Skin of body (tissue), 2 donors: ENCODE results near the gene NXF2. TPM values are rescaled to one million over a fixed set of nuclear protein-coding genes. Genes with fewer than 3 reads are reported as not detected.
"Not testable (repeated sequence)": the region's sequence is repeated elsewhere in the genome, so short reads cannot be mapped to it uniquely, and the experiment has no call there.

Source experiments
- DNase-seq: peaks from one replicate; lab custom pipeline; 2025; lab: John Stamatoyannopoulos, UW
- total RNA-seq: library from RNA; depleted of rRNA; stranded (reverse); fragments of >200 nt; gene quantifications from one replicate; pipeline ENCODE4 v1.2.3, GENCODE V29; 2014

Gene NXF2
- not detected for total RNA-seq

DNA sequence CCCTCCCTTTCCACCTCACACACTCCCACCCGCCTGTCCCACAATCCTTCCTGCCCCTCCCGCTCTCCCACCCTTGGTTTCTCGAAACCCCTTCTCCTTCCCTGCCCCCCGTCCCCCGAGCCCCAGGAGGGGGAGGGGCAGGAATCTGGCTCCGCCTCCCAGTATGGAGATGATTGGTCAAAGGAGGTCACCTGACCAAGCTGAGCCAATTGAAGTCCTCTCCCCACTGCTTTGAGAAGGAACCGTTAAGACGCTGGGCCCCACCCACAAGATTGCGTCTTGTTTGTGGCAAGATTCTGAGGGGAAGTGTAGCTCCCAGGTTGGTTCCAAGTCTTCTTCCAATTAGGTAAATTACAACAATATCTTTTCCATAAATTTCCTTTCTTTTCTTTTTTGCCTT, at the start of gene NXF2:
Gene NXF2, plus strand, starts transcription at position 275 of the 400 bp plus-strand sequence. CDS start 59,912 bp downstream, outside the sequence.
- not testable (repeated sequence) for DNase-seq

GRCh38 chrX:102207940-102208339, 39.0 kb upstream of the NXF2 start:
- DNase-seq: not testable (repeated sequence)

- not testable (repeated sequence) for DNase-seq
Measured at GRCh38 chrX:102214986-102215385, 32.0 kb upstream of the NXF2 start, which contains the start of gene TCP11X1. Gene TCP11X1 (plus strand): TSS chrX:102215301.

- not testable (repeated sequence) for DNase-seq
Measured at GRCh38 chrX:102216497-102216896, 30.5 kb upstream of the NXF2 start.

DNA sequence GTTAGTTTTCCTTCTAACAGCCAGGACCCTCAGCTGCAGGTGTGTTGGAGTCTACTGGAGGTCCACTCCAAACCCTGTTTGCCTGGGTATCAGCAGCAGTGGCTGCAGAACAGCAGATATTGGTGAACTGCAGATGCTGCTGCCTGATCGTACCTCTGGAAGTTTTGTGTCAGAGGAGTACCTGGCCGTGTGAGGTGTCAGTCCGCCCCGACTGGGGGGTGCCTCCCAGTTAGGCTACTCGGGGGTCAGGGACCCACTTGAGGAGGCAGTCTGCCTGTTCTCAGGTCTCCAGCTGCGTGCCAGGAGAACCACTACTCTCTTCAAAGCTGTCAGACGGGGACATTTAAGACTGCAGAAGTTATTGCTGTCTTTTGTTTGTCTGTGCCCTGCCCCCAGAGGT, 11.3 kb upstream of the NXF2 start:
- DNase-seq: not testable (repeated sequence)

DNA sequence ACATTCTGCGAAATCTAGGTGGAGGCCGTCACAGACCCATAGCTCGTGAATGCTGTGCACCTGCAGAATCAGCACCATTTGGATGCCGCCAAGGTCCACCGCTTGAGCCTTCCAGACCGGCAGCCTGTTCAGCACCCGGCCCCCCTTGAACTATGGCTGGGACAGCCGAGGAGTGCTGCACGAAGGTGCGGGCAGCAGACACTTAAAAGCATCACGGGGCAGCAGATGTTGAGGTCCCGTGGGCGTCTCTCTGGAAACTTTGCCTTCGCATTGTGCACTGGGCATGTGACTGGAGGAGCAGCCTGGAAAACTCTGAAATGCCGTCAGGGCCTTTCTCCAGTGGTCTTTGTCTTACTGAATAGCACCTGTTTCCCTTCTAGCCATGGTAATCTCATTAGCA, 6.7 kb upstream of the NXF2 start:
- not testable (repeated sequence) for DNase-seq

DNA sequence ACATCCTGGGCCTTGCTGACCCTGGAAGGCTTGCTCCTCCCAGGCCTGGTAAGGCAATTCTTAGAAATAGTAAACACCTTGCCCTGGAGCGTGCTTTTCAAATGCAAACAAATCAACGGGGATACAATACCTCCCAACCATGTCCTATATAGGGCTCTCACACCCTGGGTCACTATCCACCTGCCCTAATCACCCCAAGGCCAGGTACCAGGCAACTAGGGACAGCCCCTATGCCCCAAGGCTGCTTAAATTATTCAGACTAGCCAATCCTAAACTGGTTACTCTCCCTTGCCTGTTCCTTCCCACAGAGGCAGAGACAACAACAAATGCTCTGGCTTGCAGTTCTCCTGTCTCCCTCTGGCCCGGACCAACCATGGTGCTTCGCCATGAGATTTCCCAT, 25.3 kb downstream of the NXF2 start:
- DNase-seq: not testable (repeated sequence)

DNA sequence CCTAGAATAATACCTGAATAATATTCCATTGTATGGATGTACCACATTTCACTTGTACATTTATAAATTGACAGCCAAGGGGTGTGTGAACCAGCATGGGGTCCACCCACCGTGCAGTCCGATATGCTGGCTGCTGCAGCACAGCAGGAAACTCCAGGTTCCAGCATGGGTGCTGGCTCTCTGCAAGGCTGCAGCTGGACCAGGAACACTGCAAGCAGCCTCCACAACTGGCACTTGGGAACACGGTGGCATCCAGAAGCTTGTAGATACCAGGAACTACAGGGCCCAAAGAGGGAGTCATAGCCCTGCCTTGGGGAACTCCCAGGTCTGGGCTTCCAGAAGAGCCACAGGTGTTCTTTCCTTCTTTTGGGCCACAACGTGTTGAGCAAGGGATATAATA, 91.2 kb downstream of the NXF2 start:
- DNase-seq: no peak

DNA sequence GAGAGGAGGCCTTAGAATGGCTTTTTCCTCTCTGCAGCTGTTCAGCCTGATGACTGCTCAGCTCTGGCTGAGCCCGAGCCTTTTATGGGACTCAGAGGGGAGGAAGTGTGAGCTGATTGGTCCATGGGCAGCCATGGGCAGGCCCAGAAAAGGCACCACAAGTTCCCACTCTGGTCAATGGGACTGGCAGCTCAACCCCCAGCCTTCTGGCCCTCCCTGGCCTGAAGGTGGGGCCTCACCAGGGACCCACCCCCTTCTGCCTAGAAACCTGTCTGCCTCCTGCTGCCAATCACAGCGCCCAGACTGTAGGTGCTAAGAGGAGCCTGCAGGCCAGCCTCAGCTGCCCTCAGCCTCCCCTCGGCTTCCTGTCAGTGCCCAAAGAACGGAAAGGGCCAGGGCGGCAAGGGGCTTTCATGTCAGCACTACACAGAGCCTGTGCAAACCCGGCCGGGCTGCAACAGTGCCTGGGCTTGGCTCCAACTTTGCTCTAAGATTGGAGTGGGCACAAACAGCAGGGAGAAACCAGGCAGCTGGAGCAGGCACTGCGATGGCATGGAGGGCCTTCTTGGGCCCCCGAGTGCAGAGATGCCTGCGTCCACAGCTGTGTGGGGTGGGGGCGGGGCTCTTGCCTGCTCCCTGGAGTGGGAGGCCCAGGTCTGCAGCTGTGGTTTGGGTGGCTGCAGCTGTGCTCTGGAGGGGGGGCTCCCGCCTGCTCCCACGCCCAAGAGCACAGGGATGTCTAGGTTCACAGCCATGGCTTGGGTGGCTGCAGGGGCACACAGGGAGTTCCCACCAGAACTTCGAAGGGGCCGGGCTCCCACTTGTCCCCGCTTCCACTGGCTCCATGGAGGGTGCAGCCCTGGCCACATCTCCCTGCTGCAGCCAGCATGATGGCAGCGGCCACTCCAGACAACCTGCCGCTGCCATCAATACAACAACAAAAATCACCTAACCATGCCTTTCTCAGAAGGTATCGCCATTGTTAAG, 92.6 kb downstream of the NXF2 start:
- DNase-seq: no peak

- no peak for DNase-seq
Measured at GRCh38 chrX:102341867-102342266, 94.9 kb downstream of the NXF2 start.

GRCh38 chrX:102345916-102346315, 98.9 kb downstream of the NXF2 start:
- no peak for DNase-seq

Other genes starting within 250 kb of the NXF2 start
- gene TCEAL2, start 121.5 kb upstream of the NXF2 start, total RNA-seq: 0.39 TPM
- gene TCEAL6, start 104.7 kb upstream of the NXF2 start, total RNA-seq: not detected
- gene BEX5, start 91.2 kb upstream of the NXF2 start, total RNA-seq: 1.9 TPM
- gene TCP11X1, start 31.9 kb upstream of the NXF2 start, total RNA-seq: not detected
- gene NXF2B, start 192.8 kb downstream of the NXF2 start, total RNA-seq: not detected
- not detected for gene TCP11X2, start 224.6 kb downstream of the NXF2 start, total RNA-seq